ENCODE measurements around the gene FRMD4A. TPM values are rescaled to one million over a fixed set of nuclear protein-coding genes. Genes with fewer than 3 reads are reported as not detected.
"Not testable (repeated sequence)": the region's sequence is repeated elsewhere in the genome, so short reads cannot be mapped to it uniquely, and the experiment has no call there.

FRMD4A gene
- total RNA-seq, 2 experiments from 2014 or later: 0.30 to 0.35 TPM

GRCh38 chr10:14066106-14066505 is 264.6 kb downstream of the FRMD4A start:
- DNase-seq: no peak
- Mint-ChIP-seq H3K4me1 (no peaks in the 10 kb centered on the region), H3K4me3 (no peak overlapping the region), H3K36me3 (ENCODE audit: low read depth) (no peaks in the 10 kb centered on the region), H3K27me3 (peaks cover 6% of the 10 kb centered on the region), H3K9me3 (no peaks in the 10 kb centered on the region), H3K27ac (no peak overlapping the region)
- ChIA-PET POLR2A (no interaction called here), CTCF (no interaction called here)

GRCh38 chr10:14063531-14064285 is 267.0 kb downstream of the FRMD4A start:
- Mint-ChIP-seq H3K4me3 (no peak overlapping the region), H3K9me3 (no peaks in the 10 kb centered on the region), H3K36me3 (ENCODE audit: low read depth) (no peaks in the 10 kb centered on the region), H3K27me3 (peaks cover 3% of the 10 kb centered on the region), H3K4me1 (no peaks in the 10 kb centered on the region), H3K27ac (no peak overlapping the region)
- ChIA-PET CTCF (no interaction called here), POLR2A (no interaction called here)
- DNase-seq: no peak

- Mint-ChIP-seq H3K9me3 (no peaks in the 10 kb centered on the region), H3K36me3 (ENCODE audit: low read depth) (no peaks in the 10 kb centered on the region), H3K4me3 (no peak overlapping the region), H3K27me3 (peaks cover 3% of the 10 kb centered on the region), H3K4me1 (no peaks in the 10 kb centered on the region), H3K27ac (no peak overlapping the region)
- CTCF ChIA-PET: no interaction called here
- POLR2A ChIA-PET: no interaction called here
- no peak for DNase-seq
These were observed 268.0 kb downstream of the FRMD4A start for GRCh38 chr10:14062528-14063260.

GRCh38 chr10:14060320-14061070 is 270.2 kb downstream of the FRMD4A start:
- Mint-ChIP-seq H3K4me3 (no peak overlapping the region), H3K9me3 (no peaks in the 10 kb centered on the region), H3K36me3 (ENCODE audit: low read depth) (no peaks in the 10 kb centered on the region), H3K27ac (no peak overlapping the region), H3K27me3 (peaks cover 5% of the 10 kb centered on the region), H3K4me1 (no peaks in the 10 kb centered on the region)
- CTCF ChIA-PET: no interaction called here
- POLR2A ChIA-PET: no interaction called here
- DNase-seq: no peak

DNA sequence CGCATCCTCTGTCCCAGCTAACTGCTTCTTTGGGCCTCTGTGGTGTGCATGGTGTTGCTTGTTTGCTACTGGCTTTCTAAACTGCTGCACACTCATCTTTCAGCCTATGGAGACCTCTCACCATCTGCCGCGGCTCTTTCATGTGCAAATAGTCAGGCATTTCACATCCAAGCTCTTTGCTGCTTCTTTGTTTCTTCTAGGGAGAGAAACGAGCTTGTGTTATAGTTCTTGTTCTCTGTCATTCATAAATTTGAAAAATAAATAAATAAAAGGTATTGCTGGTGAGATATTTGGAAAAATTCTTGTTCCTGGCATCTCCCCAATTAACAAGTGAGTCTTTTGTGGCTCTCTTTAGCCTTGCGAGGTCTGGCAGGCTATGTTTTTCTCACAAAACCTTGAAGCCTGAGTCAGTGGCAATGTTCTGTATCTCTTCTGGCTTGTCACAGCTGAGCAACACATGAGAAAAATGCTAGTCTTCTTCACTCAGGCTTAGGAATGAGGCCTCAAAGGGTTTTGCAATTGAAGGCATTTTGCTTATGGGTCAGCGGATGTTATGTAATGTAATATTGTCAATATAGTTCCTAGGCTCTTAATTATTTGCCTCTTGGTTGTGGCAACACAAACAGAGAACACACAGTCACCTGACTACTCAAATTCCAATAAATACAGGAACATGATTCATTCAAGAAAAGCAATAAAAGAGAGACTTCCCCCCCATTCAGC is 274.0 kb downstream of the FRMD4A start:
- Mint-ChIP-seq H3K27ac (no peak overlapping the region), H3K9me3 (peaks cover 3% of the 10 kb centered on the region), H3K4me1 (no peaks in the 10 kb centered on the region), H3K4me3 (no peak overlapping the region), H3K27me3 (peaks cover 2% of the 10 kb centered on the region), H3K36me3 (ENCODE audit: low read depth) (no peaks in the 10 kb centered on the region)
- no peak for DNase-seq
- POLR2A ChIA-PET: no interaction called here
- CTCF ChIA-PET: interaction anchor here (1.0 kb wide), 1 partner anchor 13 kb away, joined by 3 read pairs; no protein-coding TSS in a partner anchor

DNA sequence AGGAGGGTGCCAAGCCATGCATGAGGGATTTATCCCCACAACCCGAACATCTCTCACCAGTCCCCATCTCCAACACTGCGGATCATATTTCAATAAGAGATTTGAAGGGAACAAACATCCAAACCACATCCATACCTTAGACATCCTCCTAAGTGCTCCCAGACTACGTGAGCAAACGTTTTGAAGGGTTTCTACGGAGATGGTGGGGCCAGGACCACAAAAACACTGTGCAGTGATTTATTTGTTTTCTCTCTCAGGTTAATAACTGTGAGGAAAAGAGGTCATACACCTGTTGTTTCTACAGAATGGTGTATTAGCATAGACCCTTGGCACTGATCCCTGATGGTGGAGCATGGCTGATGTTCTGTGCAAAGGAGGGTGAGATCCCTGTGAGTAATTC is 277.8 kb downstream of the FRMD4A start:
- Mint-ChIP-seq H3K4me1 (no peaks in the 10 kb centered on the region), H3K27me3 (peaks cover 4% of the 10 kb centered on the region), H3K36me3 (ENCODE audit: low read depth) (no peaks in the 10 kb centered on the region), H3K4me3 (no peak overlapping the region), H3K27ac (no peak overlapping the region), H3K9me3 (peaks cover 3% of the 10 kb centered on the region)
- no peak for DNase-seq
- ChIA-PET POLR2A (no interaction called here), CTCF (no interaction called here)

GRCh38 chr10:14050598-14050997 is 280.1 kb downstream of the FRMD4A start:
- CTCF ChIA-PET: no interaction called here
- no peak overlapping the region for H3K4me3 Mint-ChIP-seq
- no peak for DNase-seq
- H3K36me3 Mint-ChIP-seq (ENCODE audit: low read depth): no peaks in the 10 kb centered on the region
- peaks cover 3% of the 10 kb centered on the region for H3K9me3 Mint-ChIP-seq
- peaks cover 1% of the 10 kb centered on the region for H3K4me1 Mint-ChIP-seq
- no peak overlapping the region for H3K27ac Mint-ChIP-seq
- peaks cover 4% of the 10 kb centered on the region for H3K27me3 Mint-ChIP-seq
- POLR2A ChIA-PET: no interaction called here

DNA sequence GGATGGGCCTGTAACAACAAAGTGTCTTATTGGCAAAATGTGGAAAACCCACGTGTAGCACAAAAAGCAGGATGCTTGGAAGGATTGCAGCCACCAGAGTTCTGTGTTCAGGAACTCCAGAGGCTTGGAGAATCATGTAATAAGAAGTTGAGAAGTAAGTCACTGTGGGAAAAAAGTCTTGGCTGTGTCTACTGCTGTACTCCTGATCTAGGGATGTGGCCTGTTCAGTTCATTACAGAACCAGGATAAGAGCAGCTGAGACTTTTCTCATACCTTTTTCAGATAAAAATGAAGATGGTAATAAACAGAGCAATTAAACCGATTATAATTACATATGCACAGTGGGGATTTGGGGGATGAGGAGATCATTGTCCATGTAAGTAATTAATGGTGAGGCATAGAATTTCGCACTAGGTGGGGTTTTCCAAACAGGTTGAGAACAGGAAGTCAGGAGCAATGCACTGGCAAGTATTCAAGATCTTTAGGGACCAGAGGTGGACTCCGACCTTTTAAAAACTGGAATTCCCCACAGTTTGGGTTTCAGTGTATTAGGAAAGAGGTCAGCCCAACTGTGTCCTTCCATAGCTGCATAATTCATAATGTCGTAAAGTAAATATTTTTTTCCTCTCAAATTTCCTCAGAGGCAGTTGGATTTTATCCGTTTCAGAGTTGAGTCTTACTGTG is 281.7 kb downstream of the FRMD4A start:
- no peak for DNase-seq
- POLR2A ChIA-PET: no interaction called here
- Mint-ChIP-seq H3K27ac (no peak overlapping the region), H3K9me3 (no peaks in the 10 kb centered on the region), H3K4me3 (no peak overlapping the region), H3K36me3 (ENCODE audit: low read depth) (no peaks in the 10 kb centered on the region), H3K27me3 (peaks cover 4% of the 10 kb centered on the region), H3K4me1 (peaks cover 1% of the 10 kb centered on the region)
- CTCF ChIA-PET: interaction anchor here (0.6 kb wide), 1 partner anchor 343 kb away, joined by 3 read pairs; no protein-coding TSS in a partner anchor

DNA sequence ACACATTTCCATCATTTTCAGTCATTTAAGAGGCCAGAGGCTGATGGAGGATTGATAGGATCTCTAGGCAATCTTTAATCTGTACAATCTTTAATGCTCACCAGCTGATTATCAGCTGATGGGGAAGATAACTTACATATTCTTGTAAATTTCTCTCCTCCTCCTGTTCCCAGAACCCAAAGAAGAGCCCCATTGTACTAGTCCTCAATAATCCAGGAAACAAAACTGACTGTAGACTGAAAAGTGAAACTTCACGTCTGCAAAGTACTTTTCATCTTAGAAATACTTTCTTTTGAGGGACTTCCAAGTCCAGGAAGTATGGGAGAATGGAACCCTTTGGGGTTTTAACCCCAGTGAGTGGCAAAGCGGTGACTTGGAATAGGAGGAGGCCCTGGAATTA is 283.3 kb downstream of the FRMD4A start:
- Mint-ChIP-seq H3K4me1 (peaks cover 1% of the 10 kb centered on the region), H3K9me3 (no peaks in the 10 kb centered on the region), H3K27me3 (peaks cover 7% of the 10 kb centered on the region), H3K27ac (no peak overlapping the region), H3K4me3 (no peak overlapping the region), H3K36me3 (ENCODE audit: low read depth) (no peaks in the 10 kb centered on the region)
- POLR2A ChIA-PET: no interaction called here
- DNase-seq: no peak
- CTCF ChIA-PET: no interaction called here

GRCh38 chr10:14042051-14042450 is 288.7 kb downstream of the FRMD4A start:
- H3K27ac Mint-ChIP-seq, POLR2A ChIA-PET: not testable (repeated sequence)
- CTCF ChIA-PET: interaction anchor here (0.6 kb wide), 1 partner anchor 158 kb away, joined by 4 read pairs; no protein-coding TSS in a partner anchor

DNA sequence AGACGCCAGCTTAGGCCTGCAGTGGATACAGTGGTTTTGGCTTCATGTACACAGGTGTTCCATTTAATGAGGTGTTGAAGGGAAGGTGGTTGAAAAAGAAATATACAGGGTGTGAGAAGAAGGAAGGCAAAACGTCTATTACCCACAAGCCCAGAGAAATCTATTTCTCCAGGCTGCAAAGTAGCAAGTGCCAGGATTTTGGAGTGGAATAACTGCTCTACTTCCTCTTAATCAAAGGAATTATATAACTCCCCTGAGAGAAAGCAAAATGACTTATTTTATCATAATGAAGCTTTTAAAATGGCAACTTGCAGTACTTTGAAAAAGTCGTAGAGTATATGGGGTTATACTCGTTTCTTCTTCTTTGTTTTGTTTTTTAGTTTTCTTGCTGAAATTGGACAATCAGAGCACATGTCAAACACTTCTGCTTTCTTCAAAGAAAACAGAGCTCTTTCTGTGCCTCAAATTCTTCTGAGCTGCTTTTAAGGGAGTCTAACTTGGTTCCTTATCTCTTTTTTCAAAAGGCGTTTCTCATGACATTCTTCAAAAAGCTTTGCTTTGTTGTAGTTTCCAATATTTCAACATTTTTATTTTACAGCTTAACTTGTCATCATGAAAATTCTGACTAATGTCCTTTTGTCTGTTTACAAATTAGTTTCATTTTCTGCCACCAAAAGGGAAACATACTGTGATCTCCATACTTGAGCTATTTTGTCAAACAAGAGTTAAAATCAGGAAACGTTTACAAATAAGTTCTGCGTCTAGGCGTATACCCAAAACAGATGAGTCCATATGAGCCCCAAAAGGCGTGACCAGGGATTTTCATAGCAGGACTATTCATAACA is 289.7 kb downstream of the FRMD4A start:
- H3K9me3 Mint-ChIP-seq: no peaks in the 10 kb centered on the region
- ChIA-PET POLR2A (interaction anchor here (0.9 kb wide), 1 partner anchor 31 kb away, joined by 4 read pairs; no protein-coding TSS in a partner anchor), CTCF (no interaction called here)
- DNase-seq: no peak
- H3K27me3 Mint-ChIP-seq: peaks cover 4% of the 10 kb centered on the region
- H3K4me3 Mint-ChIP-seq: no peak overlapping the region
- H3K36me3 Mint-ChIP-seq (ENCODE audit: low read depth): no peaks in the 10 kb centered on the region
- H3K27ac Mint-ChIP-seq: no peak overlapping the region
- peaks cover 5% of the 10 kb centered on the region for H3K4me1 Mint-ChIP-seq

More at GRCh38 chr10:14042051-14042450, 288.7 kb downstream of the FRMD4A start:
- not testable (repeated sequence) for H3K4me3 Mint-ChIP-seq; H3K36me3 Mint-ChIP-seq (ENCODE audit: low read depth); H3K4me1 Mint-ChIP-seq; H3K9me3 Mint-ChIP-seq; H3K27me3 Mint-ChIP-seq; DNase-seq

All from activated CD4-positive, alpha-beta memory T cell treated with anti-CD3 and anti-CD28 coated beads, Interleukin-2, amount 10 ng/mL, durations not matched to agents 7 days and 5 days (primary cell).